Measurements from ENCODE around the gene EHD4.

The EHD4 gene

GRCh38 chr15:41957021-41957897, 15.1 kb downstream of the EHD4 start:
- DNase-seq (ENCODE audit: low spot score), result no peak

GRCh38 chr15:41955807-41956525, 16.4 kb downstream of the EHD4 start:
- DNase-seq (ENCODE audit: low spot score), result no peak

- DNase-seq (ENCODE audit: low spot score), result no peak
Measured at GRCh38 chr15:41955100-41955499, 17.3 kb downstream of the EHD4 start.

- DNase-seq (ENCODE audit: low spot score), result no peak
Measured at GRCh38 chr15:41954036-41954435, 18.3 kb downstream of the EHD4 start.

- DNase-seq (ENCODE audit: low spot score), result no peak
Measured at GRCh38 chr15:41952013-41952563, 20.3 kb downstream of the EHD4 start.

GRCh38 chr15:41951571-41951970, 20.8 kb downstream of the EHD4 start:
- DNase-seq (ENCODE audit: low spot score), result no peak

- no peak for DNase-seq (ENCODE audit: low spot score)
Measured at GRCh38 chr15:41950489-41950888, 21.9 kb downstream of the EHD4 start.

GRCh38 chr15:41950127-41950483, 22.3 kb downstream of the EHD4 start:
- DNase-seq (ENCODE audit: low spot score), result no peak

- DNase-seq (ENCODE audit: low spot score), result no peak
Measured at GRCh38 chr15:41949401-41950126, 22.8 kb downstream of the EHD4 start.

- DNase-seq (ENCODE audit: low spot score), result no peak
Measured at GRCh38 chr15:41948490-41948889, 23.9 kb downstream of the EHD4 start.

GRCh38 chr15:41946970-41947369, 25.4 kb downstream of the EHD4 start:
- DNase-seq (ENCODE audit: low spot score), result no peak

GRCh38 chr15:41945731-41946130, 26.6 kb downstream of the EHD4 start:
- DNase-seq (ENCODE audit: low spot score), result no peak

GRCh38 chr15:41945221-41945620, 27.1 kb downstream of the EHD4 start:
- no peak for DNase-seq (ENCODE audit: low spot score)

- DNase-seq (ENCODE audit: low spot score), result no peak
Measured at GRCh38 chr15:41944313-41944940, 27.9 kb downstream of the EHD4 start.

- no peak for DNase-seq (ENCODE audit: low spot score)
Measured at GRCh38 chr15:41943543-41944312, 28.6 kb downstream of the EHD4 start.

- DNase-seq (ENCODE audit: low spot score), result no peak
Measured at GRCh38 chr15:41942886-41943285, 29.5 kb downstream of the EHD4 start.

GRCh38 chr15:41941644-41942415, 30.5 kb downstream of the EHD4 start:
- DNase-seq (ENCODE audit: low spot score), result no peak

GRCh38 chr15:41940441-41940857, 31.9 kb downstream of the EHD4 start:
- DNase-seq (ENCODE audit: low spot score), result no peak

GRCh38 chr15:41939986-41940385, 32.4 kb downstream of the EHD4 start:
- no peak for DNase-seq (ENCODE audit: low spot score)

- no peak for DNase-seq (ENCODE audit: low spot score)
Measured at GRCh38 chr15:41937568-41937923, 34.8 kb downstream of the EHD4 start.
